Measurements from ENCODE around the gene TNRC6C.
"Not testable (repeated sequence)": the region's sequence is repeated elsewhere in the genome, so short reads cannot be mapped to it uniquely, and the experiment has no call there.

The TNRC6C gene

GRCh38 chr17:78128551-78129350, 170.2 kb downstream of the TNRC6C start, which contains the start of gene TMC6:
TSS of gene TMC6 (minus strand) at chr17:78128755. CDS start at chr17:78126832, 1,923 bp downstream.
- DNase-seq: peak in 2 of 3 donors; percentile 66 to 83

DNA sequence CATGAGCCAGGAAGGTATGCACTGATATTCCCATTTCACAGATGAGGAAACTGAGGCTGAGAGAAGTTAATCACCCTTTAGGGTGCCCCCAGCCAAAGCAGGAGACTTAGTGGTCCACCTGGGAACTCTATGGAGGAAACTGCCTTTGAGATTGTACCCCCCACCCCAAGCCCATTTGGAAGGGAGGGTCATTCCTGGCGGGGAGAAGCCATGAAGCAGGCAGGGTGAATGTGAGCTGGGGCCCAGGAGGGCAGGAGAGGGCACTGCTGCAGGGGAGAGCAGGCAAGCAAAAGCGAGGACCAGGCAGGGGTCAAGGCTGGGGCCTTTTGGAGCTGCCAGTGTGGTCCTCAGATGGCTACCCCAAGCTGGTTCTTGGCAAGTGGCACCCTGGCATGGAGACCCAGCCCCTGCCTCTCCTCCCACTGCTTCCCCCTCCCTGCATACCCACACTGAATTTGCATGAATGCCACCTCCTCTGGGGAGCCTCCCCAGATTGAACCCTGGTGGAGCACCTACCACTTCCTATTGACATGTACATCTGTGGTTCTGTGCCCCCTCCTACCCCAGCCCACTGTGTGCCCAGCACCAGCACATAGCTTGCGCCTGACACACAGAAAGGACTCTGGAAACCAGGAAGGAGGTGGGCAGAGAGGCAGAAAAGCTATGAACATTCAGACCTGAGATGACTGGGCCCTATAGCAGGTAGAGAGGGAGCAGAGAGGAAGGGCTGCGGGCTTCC, 171.0 kb downstream of the TNRC6C start:
- no peak for DNase-seq

GRCh38 chr17:78130090-78130436, 171.6 kb downstream of the TNRC6C start:
- no peak for DNase-seq

- peak; percentile 49 to 65 (median 56) for DNase-seq
These were observed 172.1 kb downstream of the TNRC6C start, which contains the start of gene TMC8 for GRCh38 chr17:78130437-78131101. TSS of gene TMC8 (plus strand) at chr17:78130771. CDS start at chr17:78131589, 818 bp downstream.

GRCh38 chr17:78131172-78132083, 172.9 kb downstream of the TNRC6C start:
- peak; percentile 57 to 74 (median 60) for DNase-seq

- DNase-seq: no peak
These were observed 173.7 kb downstream of the TNRC6C start for GRCh38 chr17:78132084-78132676.

DNA sequence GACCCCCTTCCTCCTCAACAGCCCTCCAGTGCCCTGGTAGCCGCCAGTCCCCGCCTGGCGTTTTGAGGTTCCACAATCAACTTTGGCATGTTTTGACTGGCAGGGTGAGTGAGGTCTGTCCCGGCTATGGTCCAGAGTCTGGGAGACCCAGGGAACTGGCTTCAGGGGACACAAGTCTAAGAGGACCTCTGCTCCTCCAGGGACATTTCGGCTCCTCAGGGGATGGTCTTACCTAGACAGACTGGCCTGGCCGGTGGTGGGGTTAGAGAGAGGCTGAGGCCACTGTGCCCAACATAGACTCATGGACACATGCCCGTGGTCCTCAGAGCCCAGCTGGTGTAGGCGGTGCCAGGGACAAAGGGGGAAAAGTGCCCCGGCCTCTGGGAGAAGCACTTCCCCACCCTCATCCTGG, 174.3 kb downstream of the TNRC6C start:
- DNase-seq: no peak

- no peak for DNase-seq
These were observed 174.9 kb downstream of the TNRC6C start for GRCh38 chr17:78133179-78133951.

- DNase-seq: peak; percentile 65 to 71 (median 67)
These were observed 175.7 kb downstream of the TNRC6C start for GRCh38 chr17:78133971-78134898.

DNA sequence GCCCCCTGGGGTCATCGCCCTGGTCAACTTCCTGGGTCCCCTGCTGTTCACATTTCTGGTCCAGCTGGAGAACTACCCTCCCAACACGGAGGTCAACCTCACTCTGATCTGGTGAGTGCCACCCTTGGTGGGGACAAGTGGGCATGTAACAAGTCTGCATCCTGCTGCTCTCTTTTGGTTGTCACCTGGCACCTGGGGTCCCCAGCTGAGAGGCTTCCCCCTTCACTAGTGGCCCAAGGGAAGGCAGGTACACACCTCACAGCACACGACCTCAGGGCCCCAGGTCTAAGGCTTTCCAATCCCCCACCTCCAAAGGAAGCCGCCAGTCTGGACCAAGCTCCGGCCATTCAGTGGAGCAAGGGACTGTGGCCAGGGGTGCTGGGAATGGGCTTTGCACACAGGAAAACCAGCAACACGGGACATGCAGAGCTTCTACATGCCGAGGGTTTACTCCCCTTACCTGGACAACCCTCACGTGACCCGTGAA, 176.4 kb downstream of the TNRC6C start:
- no peak for DNase-seq

- no peak for DNase-seq
These were observed 177.5 kb downstream of the TNRC6C start for GRCh38 chr17:78135858-78136500.

- DNase-seq: peak in 1 of 3 donors; percentile 46
These were observed 179.1 kb downstream of the TNRC6C start for GRCh38 chr17:78137392-78138203.

- DNase-seq: peak; percentile 54 to 73 (median 61)
These were observed 179.9 kb downstream of the TNRC6C start for GRCh38 chr17:78138204-78139060.

DNA sequence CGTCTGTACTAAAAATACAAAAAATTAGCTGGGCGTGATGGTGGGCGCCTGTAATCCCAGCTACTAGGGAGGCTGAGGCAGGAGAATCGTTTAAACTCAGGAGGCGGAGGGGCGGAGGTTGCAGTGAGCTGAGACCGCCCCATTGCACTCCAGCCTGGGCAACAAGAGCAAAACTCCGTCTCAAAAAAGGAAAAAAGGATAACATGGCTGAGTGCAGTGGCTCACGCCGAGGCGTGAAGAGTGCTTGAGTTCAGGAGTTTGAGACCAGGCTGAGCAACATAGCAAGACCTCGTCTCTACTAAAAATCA, 181.3 kb downstream of the TNRC6C start:
- not testable (repeated sequence) for DNase-seq

DNA sequence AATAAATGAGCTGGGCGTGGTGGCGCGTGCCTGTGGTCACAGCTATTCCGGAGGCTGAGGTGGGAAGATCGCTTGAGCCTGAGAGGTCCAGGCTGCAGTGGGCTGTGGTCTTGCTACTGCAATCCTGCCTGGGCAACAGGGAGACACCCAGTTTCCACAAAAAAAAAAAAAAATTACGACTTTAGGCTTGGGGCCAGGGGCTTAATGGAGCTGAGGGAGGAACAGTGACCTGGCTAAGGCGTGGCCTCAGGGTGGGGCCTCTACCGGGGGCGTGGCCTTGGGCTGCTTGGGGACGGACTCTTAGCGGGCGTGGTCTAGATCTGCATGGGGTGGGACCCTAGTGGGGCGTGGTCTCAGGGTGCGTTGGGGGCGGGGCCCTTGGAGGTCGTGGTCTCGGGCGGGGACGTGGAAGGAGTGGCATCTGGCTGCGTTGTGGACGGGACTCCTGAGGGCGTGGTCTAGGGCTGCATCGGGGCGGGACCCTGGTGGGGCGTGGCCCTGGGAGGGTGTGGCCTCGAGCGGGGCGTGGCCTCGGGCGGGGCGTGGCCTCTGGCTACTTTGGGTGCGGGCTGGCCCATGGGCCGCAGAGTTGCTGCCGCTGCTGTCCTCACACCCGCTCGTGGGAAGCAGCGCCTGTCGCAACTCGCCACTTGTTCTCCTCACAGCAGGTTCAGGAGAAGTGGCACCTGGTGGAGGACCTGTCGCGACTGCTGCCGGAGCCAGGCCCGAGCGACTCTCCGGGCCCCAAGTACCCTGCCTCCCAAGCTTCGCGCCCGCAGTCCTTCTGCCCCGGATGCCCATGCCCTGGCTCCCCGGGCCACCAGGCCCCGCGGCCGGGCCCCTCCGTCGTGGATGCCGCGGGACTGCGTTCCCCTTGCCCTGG, 181.9 kb downstream of the TNRC6C start:
- peak; percentile 95 to 98 (median 97) for DNase-seq

GRCh38 chr17:78141437-78142118, 183.1 kb downstream of the TNRC6C start:
- DNase-seq: no peak

All from suppressor macrophage treated with lipopolysaccharide for 1 hour (primary cell).